HG03280 (cell line): ENCODE data around the gene LMAN2.

Experiments
- ATAC-seq: cut with Tn5 transposase; IDR thresholded peaks from one replicate; pipeline ENCODE4 v1.9.1; 2021; ENCODE audit warnings: mild to moderate bottlenecking, moderate library complexity; ENCODE audit not compliant: unreplicated experiment

Gene LMAN2

DNA sequence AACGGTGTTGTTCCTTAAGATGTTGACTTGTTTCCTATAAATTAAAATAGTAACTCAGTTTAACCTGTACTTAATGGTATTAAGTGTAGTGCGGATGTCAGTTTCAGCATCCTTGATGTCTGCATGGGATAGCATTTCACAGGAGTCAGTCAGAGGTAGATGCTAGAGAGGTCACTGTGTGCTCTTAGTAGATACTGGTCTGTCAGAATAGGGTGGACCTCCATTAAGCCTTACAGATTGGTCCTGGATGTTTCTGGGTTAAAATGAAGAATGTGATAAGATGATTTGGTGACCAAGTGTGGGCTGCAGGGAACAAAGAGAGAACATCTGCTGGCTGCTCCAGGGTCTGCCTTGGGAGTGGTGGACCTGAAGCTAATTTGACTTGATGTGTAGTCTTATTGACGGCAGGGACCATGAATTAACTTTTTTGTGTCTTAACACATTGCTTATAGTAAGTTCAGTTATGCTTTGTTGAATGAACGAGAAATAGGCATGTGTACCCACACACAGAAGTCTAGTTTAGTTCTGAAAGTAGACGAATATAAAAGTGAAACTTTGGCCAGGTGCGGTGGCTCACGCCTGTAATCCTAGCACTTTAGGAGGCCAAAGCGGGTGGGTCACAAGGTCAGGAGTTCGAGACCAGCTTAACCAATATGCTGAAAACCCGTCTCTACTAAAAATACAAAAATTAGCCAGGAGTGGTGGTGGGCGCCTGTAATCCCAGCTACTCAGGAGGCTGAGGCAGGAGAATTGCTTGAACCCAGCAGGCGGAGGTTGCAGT is 60.5 kb downstream of the LMAN2 start:
- ATAC-seq: no peak

DNA sequence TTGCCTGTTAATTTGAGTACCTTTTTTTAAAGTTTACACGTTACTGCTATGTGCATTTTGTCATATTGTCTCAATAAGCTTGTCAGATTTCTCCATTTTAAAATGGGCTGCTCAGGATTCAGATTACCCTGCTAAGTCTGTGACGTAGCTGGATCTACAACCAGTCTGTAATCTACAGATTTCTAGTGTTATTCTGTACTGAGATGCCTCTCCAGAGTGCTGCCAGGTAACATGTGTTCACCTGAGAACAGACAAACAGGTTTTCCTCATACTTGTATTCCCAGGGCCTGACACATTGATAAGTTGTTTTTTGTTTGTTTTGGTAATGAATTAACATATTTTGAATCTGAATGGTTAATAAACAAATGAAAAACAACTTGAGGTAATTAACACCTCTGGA is 63.3 kb downstream of the LMAN2 start:
- no peak for ATAC-seq
